RPMI7951 (cell line): ENCODE measurements around the gene PIK3R5. TPM values are rescaled to one million over a fixed set of nuclear protein-coding genes. Genes with fewer than 3 reads are reported as not detected.
"Not testable (repeated sequence)": the region's sequence is repeated elsewhere in the genome, so short reads cannot be mapped to it uniquely, and the experiment has no call there.

Experiments used
- DNase-seq: peaks from one replicate; pipeline ENCODE4 v3.0.0-alpha.2; 2012; ENCODE audit warnings: low read depth
- total RNA-seq: library from RNA; depleted of rRNA; stranded (reverse); fragments of >200 nt; shearing (Covaris generic); gene quantifications from 2 replicates; pipeline ENCODE4 v1.2.3, GENCODE V29; 2014; rRNA removed

Gene PIK3R5, protein sequence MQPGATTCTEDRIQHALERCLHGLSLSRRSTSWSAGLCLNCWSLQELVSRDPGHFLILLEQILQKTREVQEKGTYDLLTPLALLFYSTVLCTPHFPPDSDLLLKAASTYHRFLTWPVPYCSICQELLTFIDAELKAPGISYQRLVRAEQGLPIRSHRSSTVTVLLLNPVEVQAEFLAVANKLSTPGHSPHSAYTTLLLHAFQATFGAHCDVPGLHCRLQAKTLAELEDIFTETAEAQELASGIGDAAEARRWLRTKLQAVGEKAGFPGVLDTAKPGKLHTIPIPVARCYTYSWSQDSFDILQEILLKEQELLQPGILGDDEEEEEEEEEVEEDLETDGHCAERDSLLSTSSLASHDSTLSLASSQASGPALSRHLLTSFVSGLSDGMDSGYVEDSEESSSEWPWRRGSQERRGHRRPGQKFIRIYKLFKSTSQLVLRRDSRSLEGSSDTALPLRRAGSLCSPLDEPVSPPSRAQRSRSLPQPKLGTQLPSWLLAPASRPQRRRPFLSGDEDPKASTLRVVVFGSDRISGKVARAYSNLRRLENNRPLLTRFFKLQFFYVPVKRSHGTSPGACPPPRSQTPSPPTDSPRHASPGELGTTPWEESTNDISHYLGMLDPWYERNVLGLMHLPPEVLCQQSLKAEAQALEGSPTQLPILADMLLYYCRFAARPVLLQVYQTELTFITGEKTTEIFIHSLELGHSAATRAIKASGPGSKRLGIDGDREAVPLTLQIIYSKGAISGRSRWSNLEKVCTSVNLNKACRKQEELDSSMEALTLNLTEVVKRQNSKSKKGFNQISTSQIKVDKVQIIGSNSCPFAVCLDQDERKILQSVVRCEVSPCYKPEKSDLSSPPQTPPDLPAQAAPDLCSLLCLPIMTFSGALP
- 0.24 and 0.88 TPM in 2 replicates for total RNA-seq

DNA sequence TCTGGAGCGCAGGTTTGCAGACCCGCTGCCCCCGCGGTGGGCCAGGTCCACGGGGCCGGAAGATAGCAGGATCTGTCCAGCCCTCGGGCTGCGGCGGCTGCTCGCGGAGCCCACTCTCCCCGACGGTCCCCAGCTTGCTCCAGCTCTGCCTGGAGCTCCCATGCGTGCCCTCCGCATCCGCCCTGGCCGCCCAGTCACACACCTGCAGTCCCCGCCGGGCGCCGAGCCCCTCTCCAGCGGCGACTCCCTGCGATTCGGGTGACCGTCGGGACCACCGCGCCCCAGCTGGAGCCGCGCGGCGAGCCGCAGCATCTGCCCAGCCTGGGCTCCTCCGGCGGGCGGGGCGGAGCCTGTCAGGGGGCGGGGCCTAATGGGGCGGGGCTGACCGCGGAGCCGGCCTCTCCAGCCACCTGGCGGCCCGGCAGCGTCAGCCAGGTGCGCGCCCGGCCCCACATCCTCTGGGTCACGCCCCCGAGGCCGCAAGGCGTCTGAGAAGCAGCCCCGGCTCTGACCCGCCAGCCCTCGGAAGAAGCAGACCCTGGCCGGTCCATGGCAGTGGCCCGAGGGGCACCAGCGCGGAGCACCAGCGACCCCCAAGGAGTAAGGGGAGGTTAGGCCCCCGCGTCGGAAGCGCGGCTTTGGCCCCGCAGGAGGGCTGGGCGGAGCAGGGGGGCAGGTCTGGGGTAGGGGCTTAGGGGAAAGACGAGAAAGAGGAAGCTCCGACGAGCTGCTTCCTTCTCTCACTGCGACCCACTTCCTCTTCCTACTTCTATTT is at the start of gene PIK3R5:
PIK3R5 (minus strand) TSS at position 314 of the 775 bp plus-strand sequence. CDS start 54,213 bp downstream, outside the sequence.
- DNase-seq, result no peak

- DNase-seq, result no peak
These were observed 45.5 kb upstream of the PIK3R5 start for GRCh38 chr17:9011001-9011400.

GRCh38 chr17:9009737-9010136 is 44.2 kb upstream of the PIK3R5 start:
- no peak for DNase-seq

DNA sequence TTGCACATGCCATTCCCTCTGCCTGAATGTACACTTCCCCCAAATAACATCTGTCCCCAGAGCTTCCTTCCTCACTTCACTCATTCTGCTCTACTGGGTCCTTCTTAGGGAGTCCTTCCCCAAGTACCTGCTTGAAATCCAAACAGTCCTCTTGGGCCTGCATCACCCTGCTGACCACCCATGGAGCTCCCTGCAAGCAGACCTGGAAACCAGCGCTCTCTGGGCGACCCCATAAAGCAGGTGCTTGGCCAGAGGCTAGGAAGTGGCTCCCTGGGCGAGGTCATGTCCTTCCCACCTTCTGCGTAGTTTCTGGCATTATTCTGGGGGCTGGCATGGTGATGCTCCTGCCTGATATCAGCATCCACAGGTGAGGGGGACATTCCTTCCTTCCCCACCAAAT is 43.6 kb upstream of the PIK3R5 start:
- DNase-seq, result no peak

DNA sequence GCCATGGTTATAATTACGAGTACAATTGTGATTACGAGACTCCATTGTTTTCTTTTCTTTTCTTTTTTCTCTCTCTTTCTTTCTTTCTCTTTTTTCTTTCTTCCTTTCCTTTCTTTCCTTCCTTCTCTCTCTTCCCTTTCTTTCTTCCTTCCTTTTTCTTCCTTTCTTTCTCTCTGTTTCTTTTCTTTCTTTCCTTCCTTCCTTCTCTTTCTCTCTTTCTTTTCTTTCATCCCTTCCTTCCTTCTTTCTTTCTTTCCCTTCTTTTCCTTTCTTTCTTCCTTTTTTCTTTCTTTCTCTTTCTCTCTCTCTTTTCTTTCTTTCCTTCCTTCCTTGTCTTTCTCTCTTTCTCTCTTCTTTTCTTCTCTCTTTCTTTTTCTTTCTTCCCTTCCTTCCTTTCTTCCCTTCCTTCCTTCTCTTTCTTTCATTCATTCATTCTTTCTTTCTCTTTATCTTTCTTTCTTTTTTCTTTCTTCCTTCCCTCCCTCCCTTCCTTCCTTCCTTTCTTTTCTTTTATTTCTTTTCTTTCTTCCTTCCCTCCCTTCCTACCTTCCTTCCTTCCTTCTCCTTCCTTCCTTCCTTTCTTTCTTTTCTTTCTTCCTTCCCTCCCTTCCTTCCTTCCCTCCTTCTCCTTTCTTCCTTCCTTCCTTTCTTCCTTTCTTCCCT is 41.7 kb upstream of the PIK3R5 start:
- no peak for DNase-seq

DNA sequence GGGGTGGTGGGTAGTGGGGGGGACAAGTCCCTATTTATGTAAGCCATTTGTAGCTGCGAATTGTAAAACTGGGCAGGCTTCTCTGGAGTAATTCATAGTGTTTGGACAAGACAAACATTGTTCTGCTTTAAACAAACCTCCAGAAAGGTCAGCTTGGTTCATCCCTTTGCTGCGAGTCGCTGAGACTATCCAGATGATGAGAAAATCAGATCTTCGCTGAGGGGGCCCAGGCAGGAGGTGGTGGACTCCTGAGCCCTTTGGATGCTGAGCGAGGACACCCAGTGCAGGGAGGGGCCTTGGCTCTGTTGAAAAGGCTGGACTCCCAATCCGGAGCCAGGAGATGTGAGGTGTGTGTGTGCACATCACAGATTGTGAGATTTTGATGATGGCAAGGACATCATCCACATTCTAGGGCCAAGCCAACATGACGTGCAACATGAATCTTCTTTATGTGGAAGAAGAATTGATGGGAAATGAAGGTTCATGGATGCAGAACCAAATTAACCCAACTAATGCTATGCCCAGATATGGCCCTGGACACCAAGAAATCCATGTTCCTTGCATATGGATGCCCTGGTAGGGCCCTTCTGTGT is 40.8 kb upstream of the PIK3R5 start:
- DNase-seq, result no peak

DNA sequence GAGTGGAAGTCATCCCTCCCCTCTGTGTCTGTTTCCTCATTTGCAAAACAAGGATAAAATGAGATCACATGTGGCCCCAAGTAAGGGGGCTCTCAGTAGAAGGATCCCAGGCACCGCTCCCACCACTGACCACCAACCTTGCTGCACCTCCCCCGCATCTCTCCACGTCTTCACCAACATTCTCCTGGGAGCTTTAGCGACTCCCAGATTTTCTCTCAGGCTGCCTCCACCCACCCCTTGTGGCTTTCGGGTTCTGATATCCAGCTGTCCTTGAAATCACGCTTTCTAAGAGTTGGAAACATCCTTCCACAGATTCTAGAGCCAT is 39.4 kb upstream of the PIK3R5 start:
- DNase-seq, result no peak

GRCh38 chr17:9004132-9004960 is 38.8 kb upstream of the PIK3R5 start:
- DNase-seq, result no peak

DNA sequence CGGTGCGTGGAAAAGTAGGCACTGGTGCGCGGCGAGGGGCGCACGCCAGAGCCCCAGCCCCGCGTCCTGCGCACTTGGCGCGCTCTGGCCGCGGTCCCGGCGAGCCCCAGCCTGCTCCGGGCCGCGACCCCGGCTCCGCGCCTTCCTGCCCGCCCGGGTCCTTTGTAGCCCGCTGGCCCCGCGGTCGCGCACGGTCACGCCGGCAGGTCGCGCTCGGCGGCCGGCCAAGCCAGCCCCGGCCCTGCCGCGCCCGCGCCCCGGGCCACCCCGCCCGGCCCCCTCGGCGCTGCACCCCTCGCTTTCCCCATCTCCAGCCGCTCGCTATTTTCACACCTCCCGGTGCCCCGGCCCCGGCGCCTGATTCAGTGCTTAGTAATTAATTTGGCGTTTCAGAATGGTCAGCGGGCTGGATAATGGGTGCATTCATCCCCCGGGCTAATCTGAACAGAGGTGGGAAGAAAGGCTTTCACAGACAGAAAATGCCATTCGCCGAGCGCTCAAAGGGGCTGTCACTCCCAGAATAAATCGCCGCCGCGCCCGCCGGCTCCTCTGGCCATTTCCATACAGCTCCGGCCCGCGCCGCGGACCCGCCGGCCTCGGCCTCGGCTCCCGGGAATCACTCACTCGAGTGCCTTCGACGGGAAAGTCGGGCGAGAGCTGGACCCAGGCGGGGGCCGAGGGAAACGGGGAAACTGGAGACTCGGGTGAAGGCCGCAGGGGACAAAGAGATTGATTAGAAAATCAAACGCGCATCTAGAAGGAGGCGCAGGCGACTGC is 38.0 kb upstream of the PIK3R5 start:
- DNase-seq, result no peak

- DNase-seq, result no peak
These were observed 37.3 kb upstream of the PIK3R5 start for GRCh38 chr17:9002606-9003354.

GRCh38 chr17:9002227-9002605 is 36.7 kb upstream of the PIK3R5 start:
- DNase-seq, result no peak

GRCh38 chr17:9001559-9001958 is 36.1 kb upstream of the PIK3R5 start:
- DNase-seq, result no peak

DNA sequence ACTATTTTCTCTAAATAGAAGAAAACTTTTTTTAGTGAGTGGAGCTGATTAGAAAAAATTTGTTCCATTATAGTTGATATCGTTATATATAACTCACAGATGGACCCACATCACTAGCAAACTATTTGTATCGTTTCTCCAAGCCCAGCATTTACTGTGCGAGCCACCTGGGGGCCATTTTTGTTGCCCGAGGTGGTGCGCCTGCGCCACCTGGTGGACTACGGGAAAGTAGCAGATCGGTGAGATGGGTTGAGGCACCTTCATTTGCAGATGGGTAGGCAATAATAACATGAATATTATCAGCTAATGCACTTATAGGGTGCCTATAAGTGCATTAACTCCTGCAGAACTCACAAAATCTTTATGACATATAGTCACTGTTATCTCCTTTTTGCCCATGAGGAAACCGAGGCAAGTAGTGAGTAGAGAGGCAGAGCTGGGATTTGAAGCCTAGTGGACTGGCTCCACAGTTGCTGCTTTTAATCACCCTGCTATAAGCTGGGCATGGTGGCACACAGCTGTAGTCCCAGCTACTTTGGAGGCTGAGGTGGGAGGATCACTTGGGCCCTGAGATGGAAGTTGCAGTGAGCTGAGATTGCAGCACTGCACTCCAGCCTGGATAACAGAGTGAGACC is 32.6 kb upstream of the PIK3R5 start:
- peak; percentile 40 for DNase-seq

DNA sequence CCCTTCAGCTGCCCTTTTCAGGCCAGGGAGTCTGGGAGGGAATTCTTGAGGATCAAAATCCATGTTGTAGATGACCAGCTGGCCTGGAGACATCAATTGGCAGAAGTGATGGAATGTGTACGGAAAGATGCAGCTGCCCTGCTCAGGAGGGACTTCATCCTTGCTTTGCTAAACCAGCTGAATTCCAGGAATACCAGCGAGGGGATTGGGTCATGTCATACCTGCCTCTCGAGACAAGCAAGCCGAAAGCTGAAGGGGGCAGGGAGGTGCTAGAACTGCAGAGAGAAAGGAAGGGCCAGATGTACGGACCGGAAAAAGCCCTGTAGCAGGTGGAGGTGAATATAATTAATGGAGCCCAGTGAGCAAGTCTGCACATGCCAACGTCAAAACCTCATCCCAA is 30.2 kb upstream of the PIK3R5 start:
- no peak for DNase-seq

GRCh38 chr17:8994319-8994718 is 28.8 kb upstream of the PIK3R5 start:
- DNase-seq, result peak; percentile 14

GRCh38 chr17:8991514-8992285 is 26.2 kb upstream of the PIK3R5 start:
- peak; percentile 34 for DNase-seq

GRCh38 chr17:8988263-8988935 is 22.9 kb upstream of the PIK3R5 start:
- DNase-seq, result not testable (repeated sequence)
